ENCODE data around the gene UBAC2.

The UBAC2 gene

GRCh38 chr13:99363391-99363790, 162.7 kb downstream of the UBAC2 start:
- ATAC-seq (ENCODE audit: low read depth) (no peak), DNase-seq (ENCODE audit: low spot score) (no peak)
- H3K27ac ChIP-seq (ENCODE audit: poor library complexity, severe bottlenecking) = no peak overlapping the region

GRCh38 chr13:99363949-99364348, 163.3 kb downstream of the UBAC2 start:
- peaks cover 7% of the 10 kb centered on the region for H3K36me3 ChIP-seq (ENCODE audit: low read depth)
- no peaks in the 10 kb centered on the region for H3K4me1 ChIP-seq (ENCODE audit: insufficient read depth, poor library complexity, severe bottlenecking)
- no peaks in the 10 kb centered on the region for H3K27me3 ChIP-seq (ENCODE audit: insufficient read depth, poor library complexity, severe bottlenecking)
- no peak for DNase-seq (ENCODE audit: low spot score)
- ATAC-seq (ENCODE audit: low read depth) = no peak
- no peaks in the 10 kb centered on the region for H3K9me3 ChIP-seq (ENCODE audit: severe bottlenecking)
- no peak for TF ChIP-seq CTCF (IDR thresholded peaks at IDR 0.05; ENCODE audit: poor library complexity, severe bottlenecking)
- H3K27ac ChIP-seq (ENCODE audit: poor library complexity, severe bottlenecking) = no peak overlapping the region
- H3K4me3 ChIP-seq (ENCODE audit: severe bottlenecking) = no peak overlapping the region

More at GRCh38 chr13:99363391-99363790, 162.7 kb downstream of the UBAC2 start:
- TF ChIP-seq CTCF (IDR thresholded peaks at IDR 0.05; ENCODE audit: poor library complexity, severe bottlenecking) = no peak
- Histone ChIP-seq H3K27me3 (ENCODE audit: insufficient read depth, poor library complexity, severe bottlenecking) (no peaks in the 10 kb centered on the region), H3K4me3 (ENCODE audit: severe bottlenecking) (no peak overlapping the region), H3K4me1 (ENCODE audit: insufficient read depth, poor library complexity, severe bottlenecking) (no peaks in the 10 kb centered on the region), H3K36me3 (ENCODE audit: low read depth) (peaks cover 6% of the 10 kb centered on the region), H3K9me3 (ENCODE audit: severe bottlenecking) (no peaks in the 10 kb centered on the region)

- ATAC-seq (ENCODE audit: low read depth) = no peak
- Histone ChIP-seq H3K27ac (ENCODE audit: poor library complexity, severe bottlenecking) (no peak overlapping the region), H3K9me3 (ENCODE audit: severe bottlenecking) (no peaks in the 10 kb centered on the region), H3K27me3 (ENCODE audit: insufficient read depth, poor library complexity, severe bottlenecking) (no peaks in the 10 kb centered on the region), H3K4me3 (ENCODE audit: severe bottlenecking) (no peak overlapping the region), H3K36me3 (ENCODE audit: low read depth) (peaks cover 11% of the 10 kb centered on the region), H3K4me1 (ENCODE audit: insufficient read depth, poor library complexity, severe bottlenecking) (no peaks in the 10 kb centered on the region)
- DNase-seq (ENCODE audit: low spot score) = no peak
- no peak for TF ChIP-seq CTCF (IDR thresholded peaks at IDR 0.05; ENCODE audit: poor library complexity, severe bottlenecking)
These were observed 165.7 kb downstream of the UBAC2 start for GRCh38 chr13:99366075-99366987.

- H3K27ac ChIP-seq (ENCODE audit: poor library complexity, severe bottlenecking) = no peak overlapping the region
- H3K4me1 ChIP-seq (ENCODE audit: insufficient read depth, poor library complexity, severe bottlenecking) = no peaks in the 10 kb centered on the region
- H3K36me3 ChIP-seq (ENCODE audit: low read depth) = peaks cover 11% of the 10 kb centered on the region
- H3K27me3 ChIP-seq (ENCODE audit: insufficient read depth, poor library complexity, severe bottlenecking) = no peaks in the 10 kb centered on the region
- ATAC-seq (ENCODE audit: low read depth) (no peak), DNase-seq (ENCODE audit: low spot score) (no peak)
- no peak for TF ChIP-seq CTCF (IDR thresholded peaks at IDR 0.05; ENCODE audit: poor library complexity, severe bottlenecking)
- H3K4me3 ChIP-seq (ENCODE audit: severe bottlenecking) = no peak overlapping the region
- no peaks in the 10 kb centered on the region for H3K9me3 ChIP-seq (ENCODE audit: severe bottlenecking)
These were observed 166.5 kb downstream of the UBAC2 start for GRCh38 chr13:99367106-99367616.
